HK-2 (cell line): ENCODE data around the gene TLR1.
"Not testable (repeated sequence)": the region's sequence is repeated elsewhere in the genome, so short reads cannot be mapped to it uniquely, and the experiment has no call there.

ENCODE experiments used
- DNase-seq: peaks from one replicate; pipeline ENCODE4 v3.0.0-alpha.2; 2018; ENCODE audit not compliant: unreplicated experiment

The TLR1 gene

GRCh38 chr4:38777925-38778324 is 26.7 kb downstream of the TLR1 start:
- not testable (repeated sequence) for DNase-seq

- DNase-seq = no peak
These were observed 29.3 kb downstream of the TLR1 start for GRCh38 chr4:38775326-38775725.

DNA sequence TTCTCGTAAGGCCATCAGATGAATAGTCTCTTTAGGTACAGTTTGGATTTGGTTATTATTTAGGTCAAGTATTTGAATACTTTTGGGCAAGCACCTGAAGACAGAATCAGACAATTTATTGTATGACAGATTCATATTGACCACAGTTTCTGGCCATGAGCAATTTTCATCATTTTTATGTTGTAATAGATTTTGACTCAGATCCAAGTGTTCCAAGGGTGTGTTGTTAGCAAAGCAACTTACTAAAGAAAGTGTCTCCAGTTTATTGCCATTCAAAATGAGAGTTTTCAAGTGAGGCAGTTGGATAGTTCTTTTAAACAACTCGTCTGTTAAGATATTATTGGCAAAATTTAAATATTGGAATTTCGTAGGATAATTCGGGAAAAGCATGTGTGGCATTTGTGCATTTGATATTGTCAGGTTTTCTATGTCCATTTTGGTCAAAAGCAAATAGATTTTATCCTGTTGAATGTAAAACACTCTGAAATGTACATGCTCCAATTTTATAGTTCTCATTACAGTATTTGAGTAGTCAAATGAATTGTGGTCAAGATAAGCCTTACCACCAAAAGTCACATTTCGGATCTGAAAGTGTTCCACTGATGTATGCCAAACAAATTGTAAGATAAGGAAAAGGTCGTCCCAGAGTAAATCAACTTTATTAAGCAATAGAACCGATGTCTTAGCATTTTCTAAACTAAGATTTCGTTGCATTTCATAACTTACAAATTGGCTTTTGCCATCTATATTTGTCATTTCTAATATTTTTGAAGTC is 30.2 kb downstream of the TLR1 start:
- no peak for DNase-seq

DNA sequence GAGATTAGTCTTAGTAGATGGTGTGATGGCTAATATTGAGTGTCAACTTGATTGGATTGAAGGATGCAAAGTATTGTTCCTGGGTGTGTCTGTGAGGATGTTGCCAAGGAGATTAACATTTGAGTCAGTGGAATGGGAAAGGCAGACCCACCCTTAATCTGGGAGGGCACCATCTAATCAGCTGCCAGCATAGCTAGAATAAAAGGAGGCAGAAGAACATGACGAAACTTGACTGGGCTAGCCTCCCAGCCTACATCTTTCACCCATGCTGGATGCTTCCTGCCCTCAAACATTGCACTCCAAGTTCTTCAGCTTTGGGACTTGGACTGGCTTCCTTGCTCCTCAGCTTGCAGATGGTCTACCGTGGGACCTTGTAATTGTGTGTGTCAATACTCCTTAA is 34.3 kb downstream of the TLR1 start:
- not testable (repeated sequence) for DNase-seq

- DNase-seq = no peak
These were observed 34.7 kb downstream of the TLR1 start for GRCh38 chr4:38769857-38770256.

DNA sequence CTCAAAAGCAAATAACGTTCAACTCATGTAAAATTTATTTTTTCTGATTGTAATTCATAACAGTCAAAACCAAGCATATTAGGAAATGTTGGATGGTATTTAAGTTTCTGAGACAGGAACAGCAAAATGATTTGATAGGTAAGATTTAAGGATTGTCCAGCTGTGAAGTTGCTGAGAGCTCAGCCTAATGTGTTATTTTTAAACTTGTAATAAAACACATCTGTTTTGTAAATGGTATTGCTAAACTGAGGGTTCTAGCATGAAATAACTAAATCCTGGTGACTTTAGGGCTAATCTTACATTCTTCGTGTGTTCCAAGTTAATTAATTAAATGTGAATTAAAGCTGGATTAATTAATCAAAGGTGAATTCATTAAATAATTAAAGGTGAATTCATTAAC is 35.1 kb downstream of the TLR1 start:
- no peak for DNase-seq

DNA sequence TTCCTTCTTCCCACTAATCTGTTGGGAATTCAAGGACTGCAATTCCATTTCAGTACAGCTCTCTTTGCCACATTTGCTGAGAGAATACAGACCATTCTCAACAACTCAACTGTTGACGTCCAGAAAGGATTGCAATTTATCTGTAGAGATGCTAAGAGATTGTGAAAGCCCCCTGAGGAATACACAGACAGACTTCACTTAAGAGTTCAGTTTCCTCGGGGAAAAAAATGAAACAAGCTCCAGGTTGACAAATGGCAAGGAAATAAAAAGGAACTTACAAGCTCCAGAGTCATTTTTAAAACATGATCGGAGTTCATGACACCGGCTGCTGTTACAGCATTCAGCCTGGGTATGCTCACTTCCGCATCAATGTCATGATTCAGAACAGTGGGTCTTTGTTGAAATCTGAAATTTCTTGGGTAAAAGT is 35.6 kb downstream of the TLR1 start:
- DNase-seq = no peak

GRCh38 chr4:38766940-38767339 is 37.7 kb downstream of the TLR1 start:
- DNase-seq = not testable (repeated sequence)

GRCh38 chr4:38765382-38765781 is 39.2 kb downstream of the TLR1 start:
- DNase-seq = no peak

DNA sequence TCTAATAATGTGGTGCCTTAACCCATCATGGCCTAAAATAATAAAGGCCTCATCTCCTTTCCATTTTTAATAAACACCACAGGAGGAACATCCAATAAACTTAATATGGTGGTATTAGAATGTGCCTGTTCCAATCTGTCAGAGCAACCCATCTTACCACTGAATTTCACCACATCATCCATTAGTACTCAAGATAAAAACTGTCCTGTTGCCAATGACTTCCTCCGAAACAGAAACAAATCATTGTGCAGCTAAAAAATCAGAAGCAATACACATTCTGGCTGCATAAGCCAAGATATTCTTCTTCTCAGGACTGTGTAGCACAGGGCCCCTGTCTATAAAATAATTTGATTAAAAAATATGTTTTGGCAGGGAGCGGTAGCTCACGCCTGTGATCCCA is 40.3 kb downstream of the TLR1 start:
- no peak for DNase-seq

GRCh38 chr4:38762560-38762959 is 42.0 kb downstream of the TLR1 start:
- no peak for DNase-seq

DNA sequence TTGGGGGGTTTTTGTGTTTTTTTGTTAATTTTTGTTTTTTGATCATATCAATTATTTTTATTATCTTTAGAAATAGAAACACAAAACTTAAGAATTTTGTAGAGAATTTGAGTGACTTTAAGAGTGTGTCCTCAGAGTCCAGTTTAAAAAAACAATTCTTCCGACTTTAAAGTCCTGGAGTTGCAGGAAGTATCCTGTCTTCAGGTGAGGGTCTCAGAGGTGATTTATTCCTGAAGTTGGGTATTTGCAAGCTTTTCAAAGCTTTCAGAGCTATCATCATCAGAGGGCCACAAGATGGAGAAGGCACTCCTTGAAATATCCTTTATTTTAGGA is 44.8 kb downstream of the TLR1 start:
- no peak for DNase-seq

GRCh38 chr4:38759113-38759789 is 45.3 kb downstream of the TLR1 start:
- DNase-seq = peak; percentile 54

DNA sequence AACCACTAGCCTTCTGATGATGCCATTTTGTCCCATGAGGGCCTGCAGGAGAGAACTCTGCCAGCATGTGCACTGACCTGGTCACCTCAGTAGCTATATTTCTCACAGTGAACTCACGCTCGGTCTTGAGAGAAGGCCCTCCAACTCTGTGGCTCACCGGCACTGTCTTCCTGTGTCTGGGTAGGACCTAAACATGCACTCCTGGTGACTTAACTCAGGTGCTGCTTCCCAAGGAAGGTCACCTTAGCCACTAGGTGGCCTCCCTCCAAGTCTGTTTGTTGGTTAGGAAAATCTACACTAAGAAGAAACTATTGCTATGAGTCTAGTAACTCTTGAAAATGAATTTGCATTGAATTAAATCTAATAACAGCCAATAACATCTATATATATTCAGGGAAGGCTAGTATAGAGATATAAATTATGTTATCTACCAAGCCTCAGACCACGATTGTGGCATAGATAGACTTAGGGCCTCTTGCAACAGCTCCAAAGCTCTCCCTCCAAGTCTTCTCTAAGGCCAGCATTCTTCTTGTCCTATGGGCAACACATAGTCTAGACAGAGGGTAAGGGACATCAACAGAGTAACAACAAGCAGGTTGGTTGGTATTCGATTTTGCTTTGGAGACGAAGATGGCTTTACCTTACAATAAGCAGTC is 46.5 kb downstream of the TLR1 start:
- DNase-seq = no peak

DNA sequence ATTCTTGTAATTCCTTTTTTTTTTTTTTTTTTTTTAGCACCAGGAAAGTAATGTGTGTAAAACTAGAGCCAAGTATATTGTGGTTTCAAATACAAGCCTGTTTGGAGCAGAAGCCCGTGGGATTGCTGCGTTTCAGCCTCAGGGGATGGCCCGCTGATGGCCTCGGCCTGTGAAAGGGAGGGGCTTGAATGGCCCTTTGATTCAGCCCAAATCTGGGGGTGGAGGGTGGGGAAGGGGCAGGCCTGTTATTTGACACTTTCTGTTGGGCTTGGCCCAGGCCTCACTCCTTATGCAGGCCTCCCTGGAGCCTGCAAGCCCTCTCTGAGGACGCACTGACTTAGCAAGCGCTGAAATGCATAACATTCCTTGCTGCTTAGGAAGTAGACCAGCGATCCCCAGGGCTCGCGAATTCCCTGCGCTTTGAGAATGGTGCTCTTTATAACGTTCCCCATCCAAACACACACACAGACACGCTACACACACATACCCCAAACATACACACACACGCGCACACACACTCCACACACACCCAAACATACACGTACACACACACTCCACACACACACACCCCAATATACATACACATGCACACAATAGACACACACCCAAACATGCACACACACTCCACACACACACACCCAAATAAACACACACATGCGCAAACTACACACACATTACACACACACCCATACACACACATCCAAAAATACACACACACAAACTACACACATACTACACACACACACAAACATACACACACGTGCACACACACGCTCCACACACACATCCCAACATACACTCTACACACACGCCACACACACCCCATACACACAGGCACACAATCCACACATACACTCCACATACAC is 51.4 kb downstream of the TLR1 start:
- DNase-seq = peak; percentile 84

- peak; percentile 18 for DNase-seq
These were observed 52.1 kb downstream of the TLR1 start for GRCh38 chr4:38752372-38752940.

GRCh38 chr4:38751341-38752010 is 53.1 kb downstream of the TLR1 start:
- DNase-seq = no peak

- DNase-seq = no peak
These were observed 55.3 kb downstream of the TLR1 start for GRCh38 chr4:38749336-38749735.

DNA sequence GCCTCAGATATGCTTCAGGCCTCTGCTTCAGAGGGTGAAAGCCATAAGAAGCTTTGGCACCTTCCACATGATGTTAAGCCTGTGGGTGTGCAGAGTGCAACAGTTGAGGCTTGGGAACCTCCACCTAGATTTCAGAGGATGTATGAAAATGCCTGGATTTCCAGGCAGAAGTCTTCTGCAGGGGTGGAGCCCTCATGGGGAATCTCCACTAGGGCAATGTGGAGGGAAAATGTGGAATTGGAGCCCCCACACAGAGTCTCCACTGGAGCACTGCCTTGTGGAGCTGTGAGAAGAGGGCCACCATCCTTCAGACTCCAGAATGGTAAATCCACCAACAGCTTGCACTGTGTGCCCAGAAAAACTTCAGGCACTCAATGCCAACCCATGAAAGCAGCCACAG is 57.0 kb downstream of the TLR1 start:
- no peak for DNase-seq
